ENCODE measurements around the gene PHETA1.
A peak's percentile ranks its signal among the peaks of the same experiment; 100 is the strongest.

PHETA1 gene

DNA sequence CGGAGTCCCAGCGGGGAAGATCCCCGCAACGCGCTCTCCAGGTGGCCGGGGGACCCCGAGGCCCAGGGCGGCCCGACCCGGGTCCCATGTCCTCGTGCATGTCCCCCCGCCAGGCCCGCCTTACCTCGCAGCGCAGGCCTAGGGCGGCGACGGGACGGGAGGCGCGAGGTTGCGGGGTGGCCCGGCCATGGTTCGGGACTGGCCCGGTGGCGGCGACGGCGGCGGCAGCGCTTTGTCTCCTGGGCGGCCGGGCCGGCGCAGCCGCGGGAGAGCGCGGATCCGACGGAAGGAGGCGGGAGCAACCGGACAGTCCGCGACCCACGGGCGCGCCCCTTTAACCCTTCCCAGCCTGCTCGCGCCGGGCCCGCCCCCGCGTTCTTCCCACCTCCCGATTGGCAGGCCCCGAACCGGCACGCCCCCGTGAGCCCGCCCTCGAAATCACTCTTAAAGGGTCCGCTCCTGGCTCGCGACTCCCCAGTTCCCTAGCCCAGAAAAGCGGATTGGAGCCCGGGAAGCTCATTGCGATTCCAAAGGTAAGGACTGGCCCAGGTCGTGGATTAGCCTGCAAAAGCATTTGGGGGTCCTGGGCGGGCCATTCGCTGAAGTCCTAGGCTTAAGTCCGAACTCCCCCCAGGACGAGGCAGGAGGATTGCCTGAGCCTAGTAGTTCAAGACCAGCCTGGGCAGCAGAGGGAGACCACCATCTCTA is at the start of gene PHETA1:
TSS of gene PHETA1 (minus strand) at position 308 of the 708 bp plus-strand sequence. CDS start 5,668 bp downstream, outside the sequence.
- peak; percentile 73 to 84 for DNase-seq (ENCODE audit: low read depth in 2 of 2)

DNA sequence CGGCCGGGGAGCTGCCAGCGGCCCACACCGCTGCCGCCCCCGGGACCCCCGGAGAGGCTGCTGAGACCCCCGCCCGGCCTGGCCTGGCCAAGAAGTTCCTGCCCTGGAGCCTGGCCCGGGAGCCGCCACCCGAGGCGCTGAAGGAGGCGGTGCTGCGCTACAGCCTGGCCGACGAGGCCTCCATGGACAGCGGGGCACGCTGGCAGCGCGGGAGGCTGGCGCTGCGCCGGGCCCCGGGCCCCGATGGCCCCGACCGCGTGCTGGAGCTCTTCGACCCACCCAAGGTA is 49.6 kb upstream of the PHETA1 start:
- no peak for DNase-seq (ENCODE audit: low read depth in 2 of 2)

GRCh38 chr12:111417784-111418593 is 49.1 kb upstream of the PHETA1 start:
- DNase-seq (ENCODE audit: low read depth in 2 of 2): no peak

GRCh38 chr12:111417290-111417689 is 48.4 kb upstream of the PHETA1 start:
- DNase-seq (ENCODE audit: low read depth in 2 of 2): no peak

GRCh38 chr12:111414711-111415252 is 45.9 kb upstream of the PHETA1 start:
- no peak for DNase-seq (ENCODE audit: low read depth in 2 of 2)

DNA sequence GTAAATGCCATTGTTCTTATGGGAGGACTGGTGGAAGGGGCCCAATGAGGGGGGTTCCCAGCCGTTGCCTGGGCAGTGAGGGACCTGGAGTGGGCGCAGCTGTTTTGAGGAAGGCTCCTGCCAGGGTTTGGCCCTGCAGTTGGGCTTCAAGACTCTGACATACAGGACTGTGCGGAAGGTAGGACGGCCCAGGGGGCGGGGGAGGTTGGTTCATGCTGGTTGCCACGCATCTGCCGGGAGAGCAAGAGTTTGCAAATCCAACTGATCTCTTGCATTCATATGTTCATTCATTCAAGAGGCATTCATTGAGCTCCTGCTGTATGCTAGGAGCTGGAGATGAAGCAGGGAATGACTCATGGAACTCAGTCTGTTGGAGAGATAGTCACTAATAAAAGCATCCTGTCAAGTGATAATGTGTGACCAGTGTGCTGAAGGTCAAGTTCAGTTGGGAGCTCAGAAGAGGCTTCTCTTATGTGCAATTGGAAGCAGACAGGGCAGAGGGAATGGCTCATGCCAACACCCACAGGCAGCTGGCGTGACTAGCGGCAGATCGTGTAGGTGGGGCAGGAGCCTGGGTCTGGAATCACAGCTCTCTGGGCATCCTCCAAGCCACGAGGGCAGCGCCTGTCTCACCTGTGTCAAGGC is 44.7 kb upstream of the PHETA1 start:
- DNase-seq (ENCODE audit: low read depth in 2 of 2): no peak

DNA sequence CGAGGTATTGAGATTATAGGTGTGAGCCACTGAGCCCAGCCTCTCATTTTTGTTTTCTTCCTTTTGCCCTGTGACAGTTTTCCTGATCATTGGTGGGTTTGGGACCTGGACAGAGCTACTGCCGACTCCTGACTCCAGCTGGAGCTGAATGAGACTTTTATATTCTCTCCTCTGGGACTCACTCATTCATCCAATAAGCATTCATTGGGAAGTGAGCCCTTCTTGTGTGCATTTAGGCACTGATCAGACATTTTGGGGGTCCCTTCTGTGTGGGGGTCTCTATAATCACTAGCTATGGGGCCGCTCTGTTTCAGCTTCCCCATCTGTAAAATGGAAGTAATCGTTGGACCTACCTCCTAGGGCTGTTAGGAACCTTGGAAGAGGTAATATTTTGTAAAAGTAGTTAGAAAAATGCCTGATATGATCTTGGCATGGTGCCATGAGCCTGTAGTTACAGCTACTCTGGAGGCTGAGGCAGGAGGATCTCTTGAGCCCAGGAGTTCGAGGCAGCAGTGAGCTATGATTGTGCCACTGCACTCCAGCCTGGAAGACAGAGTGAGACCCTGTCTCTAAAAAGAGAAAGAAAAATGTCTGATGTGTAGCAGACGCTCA is 44.0 kb upstream of the PHETA1 start:
- DNase-seq (ENCODE audit: low read depth in 2 of 2): no peak

GRCh38 chr12:111412007-111412829 is 43.3 kb upstream of the PHETA1 start:
- DNase-seq (ENCODE audit: low read depth in 2 of 2): no peak

DNA sequence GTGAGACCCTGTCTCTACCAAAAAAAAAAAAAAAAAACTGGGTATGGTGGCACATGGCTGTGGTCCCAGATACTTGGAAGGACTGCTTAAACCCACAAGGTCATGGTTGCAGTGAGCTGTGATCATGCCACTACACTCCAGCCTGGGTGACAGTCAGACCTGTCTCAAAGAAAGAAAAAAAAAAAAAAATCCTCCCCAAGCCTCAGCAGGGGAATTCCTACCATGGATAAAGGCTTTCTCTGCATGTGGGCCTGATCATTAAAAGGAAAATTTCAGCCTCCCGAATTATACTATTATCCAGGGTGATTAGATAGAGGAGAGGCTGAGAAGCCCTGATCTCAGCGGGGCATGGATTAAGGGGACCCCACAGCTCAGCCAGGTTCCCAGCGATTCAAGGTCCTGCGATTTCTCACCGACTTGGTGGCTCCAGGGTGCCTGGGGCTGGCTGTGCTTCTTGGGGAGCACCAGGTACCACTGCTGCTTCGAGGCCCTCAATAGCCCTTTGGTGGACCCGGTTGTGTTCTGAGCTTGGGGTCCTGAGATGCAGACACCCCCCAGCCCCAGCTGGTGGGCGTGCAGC is 42.4 kb upstream of the PHETA1 start:
- DNase-seq (ENCODE audit: low read depth in 2 of 2): no peak

- DNase-seq (ENCODE audit: low read depth in 2 of 2): no peak
These were observed 41.7 kb upstream of the PHETA1 start for GRCh38 chr12:111410431-111411184.

DNA sequence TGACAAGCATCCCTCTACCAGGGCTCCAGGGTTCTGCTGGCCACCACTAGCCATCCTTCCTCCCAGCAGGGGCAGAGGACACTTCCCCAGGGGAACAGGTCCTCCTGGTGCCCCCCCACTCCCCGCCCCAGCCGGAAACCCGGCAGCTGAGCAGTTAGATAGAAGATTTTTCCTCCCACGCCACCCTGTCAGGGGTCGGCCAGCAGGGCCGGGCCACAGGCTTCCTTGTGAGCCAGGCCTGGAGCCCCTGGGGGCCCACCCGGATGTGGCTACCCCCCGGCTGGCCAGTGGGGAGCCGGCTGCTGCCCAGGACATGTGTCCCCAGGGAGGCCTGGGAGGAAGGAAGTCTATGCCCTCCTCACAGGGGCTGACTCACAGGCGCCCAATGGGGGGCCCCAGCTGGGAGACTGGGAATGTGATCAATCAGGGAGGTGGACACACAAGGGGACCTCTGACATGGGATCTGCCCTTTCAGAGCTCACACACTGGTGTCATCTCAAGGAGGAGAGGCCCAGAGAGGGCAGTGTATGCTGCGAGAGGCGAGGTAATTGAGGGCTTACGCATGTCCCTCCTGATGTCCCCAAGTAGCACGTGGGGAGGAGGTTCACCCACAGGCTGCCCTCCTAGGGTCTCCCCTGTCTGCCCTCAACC is 41.0 kb upstream of the PHETA1 start:
- no peak for DNase-seq (ENCODE audit: low read depth in 2 of 2)

DNA sequence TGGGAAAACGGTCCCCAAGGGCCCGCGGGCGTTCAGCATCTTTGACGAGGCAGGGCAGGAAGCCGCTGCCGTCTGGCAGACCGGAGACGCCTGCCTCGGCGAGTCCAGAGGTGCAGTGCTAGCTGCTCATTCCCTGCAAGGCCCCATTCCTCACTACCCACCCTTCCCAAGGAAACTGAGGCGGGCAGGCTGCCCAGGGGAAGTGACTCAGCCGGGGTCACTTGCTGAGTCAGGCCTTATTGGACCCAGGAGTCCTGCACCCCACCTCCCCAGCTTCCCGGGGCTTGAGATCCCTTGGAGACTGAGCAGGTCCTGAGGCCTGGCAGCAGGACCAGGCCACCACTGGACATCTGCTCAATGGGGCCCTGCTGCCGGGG is 40.5 kb upstream of the PHETA1 start:
- DNase-seq (ENCODE audit: low read depth in 2 of 2): no peak

DNA sequence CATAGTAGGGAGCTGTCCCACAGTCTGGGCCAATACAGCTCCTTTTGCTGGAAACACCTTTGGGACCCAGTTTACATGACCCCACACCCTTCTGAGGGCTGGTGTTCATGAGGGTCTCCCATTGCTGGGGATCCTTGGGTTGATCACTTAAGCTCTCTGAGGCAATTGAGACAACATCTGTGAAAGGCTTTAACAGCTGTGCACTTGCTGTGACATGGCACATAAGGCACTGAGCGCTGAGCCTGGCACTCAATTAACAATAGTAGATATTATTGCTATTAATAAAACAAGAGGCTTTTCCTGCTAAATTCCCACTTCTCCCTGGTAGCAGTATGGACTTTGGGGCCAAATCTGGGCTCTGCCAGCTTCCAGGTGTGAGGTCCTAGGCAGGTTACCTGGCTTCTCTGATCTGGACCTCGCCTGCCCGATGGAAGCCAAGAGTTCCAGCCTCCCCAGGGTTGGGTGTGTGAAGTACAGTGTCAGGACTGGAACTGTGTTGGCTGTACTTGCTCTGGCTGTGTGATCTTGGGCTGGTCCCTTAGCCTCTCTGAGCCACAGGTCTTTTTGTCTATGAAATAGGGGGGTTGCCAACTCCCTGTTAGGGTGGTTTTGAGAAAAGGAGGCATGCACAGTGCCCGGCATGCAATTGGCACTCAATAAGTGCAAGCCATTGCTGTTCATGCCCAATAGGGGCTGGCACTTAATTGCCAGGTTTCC is 39.9 kb upstream of the PHETA1 start:
- DNase-seq (ENCODE audit: low read depth in 2 of 2): no peak

DNA sequence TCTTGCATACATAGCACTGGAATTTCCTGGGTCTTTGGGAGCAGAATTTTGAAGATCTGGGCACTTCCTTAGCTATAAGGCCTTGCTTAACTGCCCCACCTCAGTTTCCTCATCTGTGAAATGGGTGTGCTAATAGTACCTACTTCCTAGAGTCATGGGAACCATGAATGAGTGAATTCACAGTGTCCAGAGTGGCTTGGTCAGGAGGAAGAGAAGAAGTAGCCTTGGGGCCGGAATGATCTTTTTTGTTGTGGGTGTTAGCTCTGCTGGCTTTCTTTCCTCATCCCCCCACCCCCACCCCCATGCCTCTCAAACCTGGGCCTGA is 39.2 kb upstream of the PHETA1 start:
- DNase-seq (ENCODE audit: low read depth in 2 of 2): no peak

- DNase-seq (ENCODE audit: low read depth in 2 of 2): no peak
These were observed 38.7 kb upstream of the PHETA1 start for GRCh38 chr12:111407377-111408115.

DNA sequence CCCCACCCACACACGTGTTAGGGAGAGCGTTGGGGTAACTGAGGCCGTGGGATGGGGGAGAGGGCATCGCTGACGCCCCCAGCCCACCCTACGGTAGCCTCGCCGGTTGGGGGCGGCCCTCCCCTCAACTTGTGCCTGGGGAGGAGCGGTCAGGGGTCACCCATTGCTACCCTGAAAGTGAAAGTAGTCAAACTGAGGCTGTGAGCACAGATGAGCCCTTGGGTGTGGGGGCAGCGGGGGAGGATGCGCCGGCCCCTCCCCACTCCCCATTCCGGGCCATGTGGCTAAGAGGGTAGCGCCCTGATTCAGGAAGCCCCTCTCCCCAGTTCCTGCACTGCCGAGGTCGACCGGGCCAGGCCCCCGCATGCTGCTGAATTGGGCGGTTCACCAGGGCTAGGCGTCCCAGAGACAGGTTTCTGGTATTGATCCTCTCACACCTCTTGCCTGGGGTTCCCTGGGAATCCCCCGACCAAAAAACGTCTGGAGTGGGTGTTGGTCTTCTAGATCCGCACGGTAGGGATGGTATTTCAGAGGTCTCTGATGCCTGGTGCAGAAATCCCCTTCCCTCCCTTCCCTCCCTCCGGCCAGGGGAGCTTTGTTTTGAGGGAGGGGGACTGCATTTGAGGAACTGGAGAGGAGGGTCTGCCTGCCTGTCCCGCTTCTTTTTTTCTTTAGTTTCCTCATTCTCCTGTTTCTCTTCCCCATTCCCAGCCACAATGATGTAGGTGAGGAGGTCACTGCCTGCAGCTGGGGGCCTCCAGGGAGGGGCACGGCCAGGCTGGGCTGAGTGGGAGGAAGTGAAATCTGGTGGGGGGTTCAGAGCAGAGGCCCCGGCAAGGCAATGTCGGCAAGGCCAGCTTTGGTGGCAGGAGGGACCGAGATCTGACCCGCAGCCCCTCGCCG is 37.8 kb upstream of the PHETA1 start:
- DNase-seq (ENCODE audit: low read depth in 2 of 2): no peak

- peak in 1 of 2 donors; percentile 63 for DNase-seq (ENCODE audit: low read depth in 2 of 2)
These were observed 37.1 kb upstream of the PHETA1 start, which contains the start of gene SH2B3 for GRCh38 chr12:111405859-111406473. TSS of gene SH2B3 (plus strand) at chr12:111405923. CDS start at chr12:111418146, 12,223 bp downstream.
